GM12878 (cell line): ENCODE measurements around the gene NFKB2. TPM values are rescaled to one million over a fixed set of nuclear protein-coding genes. Genes with fewer than 3 reads are reported as not detected.

ENCODE experiments used
- ATAC-seq: fragments of 200-7000 bp; cut with Tn5 transposase; 3 replicates; pipeline ENCODE4 v1.9.1; 2020; ENCODE audit warnings: mild to moderate bottlenecking, moderate library complexity
- BruUV-seq: library from RNA; stranded (reverse); fragments of 400-500 nt; replicated peaks from 2 replicates; lab custom pipeline; 2021; lab: Mats Ljungman, UMichigan
- CTCF ChIA-PET: fragments of 300-600 bp; sonication (Branson Sonifier 250); formaldehyde crosslinking; extraction: SDS; loops from one replicate; lab custom pipeline; 2021; ENCODE audit warnings: inconsistent platforms; lab: Yijun Ruan, JAX
- POLR2A ChIA-PET: fragments of 350-600 bp; formaldehyde crosslinking; extraction: SDS; loops from one replicate; lab custom pipeline; 2021; ENCODE audit warnings: inconsistent platforms; lab: Charles Lee
- RAD21 ChIA-PET: fragments of 300-600 bp; sonication (Branson Sonifier 250); formaldehyde crosslinking; loops from one replicate; lab custom pipeline; 2023; ENCODE audit warnings: antibody characterized with exemption; ENCODE audit not compliant: unreplicated experiment; lab: Charles Lee
- SMC1A ChIA-PET: fragments of 300-600 bp; sonication (Branson Sonifier 250); formaldehyde crosslinking; loops from one replicate; lab custom pipeline; 2023; ENCODE audit not compliant: unreplicated experiment, uncharacterized antibody; lab: Charles Lee
- DNase-seq: peaks from one replicate; pipeline ENCODE4 v3.0.0-alpha.2; 2011; ENCODE audit warnings: low read depth, low spot score
- FAIRE-seq: peaks from 3 replicates; lab custom pipeline; 2011; peaks lifted over from hg19 to GRCh38; lab: Jason Lieb, UNC
- H2AFZ ChIP-seq: 2 replicates; pipeline ENCODE4 v1.6.0; 2011; ENCODE audit warnings: low read depth, low read length, control low read depth; ENCODE audit not compliant: control insufficient read depth
- H3K27ac ChIP-seq: 2 replicates; pipeline ENCODE4 v1.5.1; 2011; ENCODE audit warnings: control low read depth; ENCODE audit not compliant: control insufficient read depth, insufficient read depth
- H3K27me3 ChIP-seq, 2 experiments: replicated peaks in 1 of 2; 2 replicates each; pipeline versions ENCODE4 v1.6.0 to v1.6.1; 2011; ENCODE audit warnings: low read length in 1 of 2; ENCODE audit not compliant: control insufficient read depth in 2 of 2, insufficient read depth in 2 of 2
- H3K36me3 ChIP-seq, 2 experiments: 2 replicates each; pipeline ENCODE4 v1.5.1; 2011; ENCODE audit warnings: low read length in 1 of 2; ENCODE audit not compliant: control insufficient read depth in 2 of 2, insufficient read depth in 2 of 2
- H3K4me1 ChIP-seq: 2 replicates; pipeline ENCODE4 v1.6.1; 2011; ENCODE audit warnings: mild to moderate bottlenecking, low read length, moderate library complexity, mixed read lengths; ENCODE audit not compliant: control insufficient read depth, insufficient read depth
- H3K4me2 ChIP-seq: 2 replicates; pipeline ENCODE4 v1.6.0; 2011; ENCODE audit warnings: control low read depth; ENCODE audit not compliant: control insufficient read depth, insufficient read depth
- H3K4me3 ChIP-seq: fragments of 200-600 bp; sonication (generic); 2 replicates; pipeline ENCODE4 v1.5.1; 2016
- H3K79me2 ChIP-seq: 2 replicates; pipeline ENCODE4 v1.6.0; 2011; ENCODE audit warnings: low read length; ENCODE audit not compliant: control insufficient read depth, insufficient read depth
- H3K9ac ChIP-seq: 2 replicates; pipeline ENCODE4 v1.8.0; 2011; ENCODE audit warnings: low read length, control low read depth, mixed read lengths; ENCODE audit not compliant: control insufficient read depth, insufficient read depth
- H3K9me3 ChIP-seq: replicated peaks from 3 replicates; pipeline ENCODE4 v1.5.1; 2011; ENCODE audit warnings: mild to moderate bottlenecking, low read length; ENCODE audit not compliant: control insufficient read depth, insufficient read depth
- H4K20me1 ChIP-seq: 2 replicates; pipeline ENCODE4 v1.6.0; 2011; ENCODE audit not compliant: control insufficient read depth, insufficient read depth
- BMI1 ChIP-seq: fragments of 450-650 bp; IDR thresholded peaks from 2 replicates; pipeline ENCODE4 v1.6.1; 2016; ENCODE audit warnings: mild to moderate bottlenecking, moderate library complexity, borderline replicate concordance
- HDAC6 ChIP-seq: fragments of 200-600 bp; sonication (generic); IDR thresholded peaks from one replicate; pipeline ENCODE4 v1.8.0; 2017; ENCODE audit warnings: antibody characterized with exemption; ENCODE audit not compliant: unreplicated experiment
- POLR2AphosphoS5 ChIP-seq: IDR thresholded peaks from 2 replicates; pipeline ENCODE4 v1.6.1; 2011; ENCODE audit warnings: mild to moderate bottlenecking, low read length, inconsistent platforms
- RELA ChIP-seq: fragments of 450-650 bp; IDR thresholded peaks from 2 replicates; pipeline ENCODE4 v1.8.0; 2014; ENCODE audit warnings: borderline replicate concordance; ENCODE audit not compliant: partially characterized antibody
- WGBS: methylation state at CpG from one replicate; pipeline ENCODE4 v1.1.6; 2016; ENCODE audit warnings: low lambda C conversion rate; ENCODE audit not compliant: insufficient replicate concordance, insufficient coverage; ENCODE audit errors: missing lambda C conversion rate; 5-methylcytosine and 5-hydroxymethylcytosine counted together
- in situ Hi-C: fragments of 300-500 bp; cut with MboI; formaldehyde crosslinking; loops from 9 replicates; pipeline ENCODE4 v1.14.3; 2018; ENCODE audit warnings: mixed read lengths
- intact Hi-C: fragments of 100-400 bp; cut with micrococcal nuclease; formaldehyde crosslinking; loops from one replicate; pipeline ENCODE4 v1.14.2; 2022; ENCODE audit not compliant: unreplicated experiment
- polyA plus RNA-seq, 11 experiments: library from polyadenylated mRNA; depleted of rRNA in 4 of 11; unstranded in 6 of 11; stranded (reverse) in 5 of 11; fragments of >200 nt; fragmentation: Nextera tagmentation in 4 of 11; fragmentation: Illumina TruSeq in 1 of 11; extraction: Ambion mirVana in 4 of 11; extraction: Trizol in 1 of 11; gene quantifications; 1 replicate in 1 of 11; 2 replicates in 10 of 11; pipeline versions ENCODE4 v1.2.1 to v1.2.3, GENCODE V29; 2011 to 2016; ENCODE audit warnings: inconsistent platforms in 2 of 11, missing spikeins in 2 of 11, low read depth in 1 of 11
- total RNA-seq, 4 experiments: library from RNA; depleted of rRNA in 3 of 4; stranded (reverse); fragments of >200 nt in 3 of 4; fragmentation: Illumina TruSeq in 1 of 4; extraction: Trizol in 1 of 4; gene quantifications; 2 replicates each; pipeline versions ENCODE4 v1.2.1 to v1.2.3, GENCODE V29; 2013 to 2021
- TF ChIP-seq, protein P1 (sequence below): IDR thresholded peaks from 2 replicates; pipeline ENCODE4 v1.6.1; 2012; ENCODE audit warnings: low read depth, low read length, improper control_type of control experiment
- TF ChIP-seq, protein P2 (sequence below): fragments of 450-650 bp; formaldehyde crosslinking; IDR thresholded peaks from 2 replicates; pipeline ENCODE4 v1.4.0; 2020; ENCODE audit warnings: mild to moderate bottlenecking, moderate library complexity

Gene NFKB2
- total and polyA plus RNA-seq, 10 of the 15 experiments (the other 5 are each of a cell fraction or from before 2014, with no cell fraction given): 0.56 to 144 (median 49.4) TPM

DNA sequence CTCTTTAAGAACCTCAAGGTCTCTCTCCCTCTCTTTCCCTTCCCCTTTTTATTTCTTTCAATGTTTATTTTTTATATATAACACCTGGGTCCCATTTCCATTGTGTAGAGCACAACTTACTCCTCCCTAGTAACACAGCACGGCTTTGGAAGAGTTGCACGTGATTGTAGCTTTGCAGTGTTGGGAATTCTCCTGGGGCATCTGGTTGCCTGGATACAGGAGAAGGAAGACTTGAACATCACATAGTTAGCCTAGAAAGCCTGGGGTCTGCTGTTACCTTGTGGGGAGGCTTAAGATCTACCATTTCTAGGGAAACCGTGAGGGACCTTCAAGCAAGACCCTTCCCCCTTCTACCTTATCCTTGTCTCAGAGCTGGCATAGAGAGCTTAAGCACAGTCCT is 41.1 kb upstream of the NFKB2 start:
- TF ChIP-seq HDAC6: no peak
- TF ChIP-seq, protein P1, sequence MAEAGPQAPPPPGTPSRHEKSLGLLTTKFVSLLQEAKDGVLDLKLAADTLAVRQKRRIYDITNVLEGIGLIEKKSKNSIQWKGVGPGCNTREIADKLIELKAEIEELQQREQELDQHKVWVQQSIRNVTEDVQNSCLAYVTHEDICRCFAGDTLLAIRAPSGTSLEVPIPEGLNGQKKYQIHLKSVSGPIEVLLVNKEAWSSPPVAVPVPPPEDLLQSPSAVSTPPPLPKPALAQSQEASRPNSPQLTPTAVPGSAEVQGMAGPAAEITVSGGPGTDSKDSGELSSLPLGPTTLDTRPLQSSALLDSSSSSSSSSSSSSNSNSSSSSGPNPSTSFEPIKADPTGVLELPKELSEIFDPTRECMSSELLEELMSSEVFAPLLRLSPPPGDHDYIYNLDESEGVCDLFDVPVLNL: no peak
- TF ChIP-seq RELA: no peak
- no peak for TF ChIP-seq POLR2AphosphoS5
- TF ChIP-seq BMI1: no peak
- TF ChIP-seq, protein P2, sequence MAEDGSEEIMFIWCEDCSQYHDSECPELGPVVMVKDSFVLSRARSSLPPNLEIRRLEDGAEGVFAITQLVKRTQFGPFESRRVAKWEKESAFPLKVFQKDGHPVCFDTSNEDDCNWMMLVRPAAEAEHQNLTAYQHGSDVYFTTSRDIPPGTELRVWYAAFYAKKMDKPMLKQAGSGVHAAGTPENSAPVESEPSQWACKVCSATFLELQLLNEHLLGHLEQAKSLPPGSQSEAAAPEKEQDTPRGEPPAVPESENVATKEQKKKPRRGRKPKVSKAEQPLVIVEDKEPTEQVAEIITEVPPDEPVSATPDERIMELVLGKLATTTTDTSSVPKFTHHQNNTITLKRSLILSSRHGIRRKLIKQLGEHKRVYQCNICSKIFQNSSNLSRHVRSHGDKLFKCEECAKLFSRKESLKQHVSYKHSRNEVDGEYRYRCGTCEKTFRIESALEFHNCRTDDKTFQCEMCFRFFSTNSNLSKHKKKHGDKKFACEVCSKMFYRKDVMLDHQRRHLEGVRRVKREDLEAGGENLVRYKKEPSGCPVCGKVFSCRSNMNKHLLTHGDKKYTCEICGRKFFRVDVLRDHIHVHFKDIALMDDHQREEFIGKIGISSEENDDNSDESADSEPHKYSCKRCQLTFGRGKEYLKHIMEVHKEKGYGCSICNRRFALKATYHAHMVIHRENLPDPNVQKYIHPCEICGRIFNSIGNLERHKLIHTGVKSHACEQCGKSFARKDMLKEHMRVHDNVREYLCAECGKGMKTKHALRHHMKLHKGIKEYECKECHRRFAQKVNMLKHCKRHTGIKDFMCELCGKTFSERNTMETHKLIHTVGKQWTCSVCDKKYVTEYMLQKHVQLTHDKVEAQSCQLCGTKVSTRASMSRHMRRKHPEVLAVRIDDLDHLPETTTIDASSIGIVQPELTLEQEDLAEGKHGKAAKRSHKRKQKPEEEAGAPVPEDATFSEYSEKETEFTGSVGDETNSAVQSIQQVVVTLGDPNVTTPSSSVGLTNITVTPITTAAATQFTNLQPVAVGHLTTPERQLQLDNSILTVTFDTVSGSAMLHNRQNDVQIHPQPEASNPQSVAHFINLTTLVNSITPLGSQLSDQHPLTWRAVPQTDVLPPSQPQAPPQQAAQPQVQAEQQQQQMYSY: no peak
- WGBS: 93% methylated on average over 3 of the region's 3 CpGs
- Histone ChIP-seq H3K4me3 (no peak overlapping the region), H3K9me3 (no peaks in the 10 kb centered on the region), H3K27me3 (no peaks in the 10 kb centered on the region), H3K9ac (no peak overlapping the region), H3K79me2 (no peaks in the 10 kb centered on the region), H3K27ac (no peak overlapping the region), H4K20me1 (peaks cover 3% of the 10 kb centered on the region; the same call in 1 of the 2 replicates), H3K4me1 (no peaks in the 10 kb centered on the region), H2AFZ (no peak overlapping the region), H3K4me2 (no peak overlapping the region), H3K36me3 (peaks cover 26 to 34% of the 10 kb centered on the region in 2 experiments)
- DNase-seq (no peak), ATAC-seq (no peak), FAIRE-seq (no peak)
- intact Hi-C loops: no loop called here
- ChIA-PET POLR2A (interaction anchor here (0.5 to 1.2 kb wide), 3 partner anchors 10 to 104 kb away, joined by 4 to 5 read pairs (median 4); no protein-coding TSS in a partner anchor), CTCF (interaction anchor here (1.0 to 21.7 kb wide), 11 partner anchors 10 to 187 kb away, joined by 3 to 632 read pairs (median 5); partner anchors contain the start of gene ELOVL3), SMC1A (interaction anchor here (0.7 to 12.0 kb wide), 3 partner anchors 56 to 124 kb away, joined by 3 to 231 read pairs (median 3); partner anchors contain the start of gene ELOVL3), RAD21 (interaction anchor here (1.1 to 10.2 kb wide), 4 partner anchors 30 to 186 kb away, joined by 3 to 256 read pairs (median 28); partner anchors contain the start of gene ELOVL3)
- in situ Hi-C loops: loop anchor here (5.0 kb wide), 1 partner anchor 127 kb away; the partner anchor contains the start of gene ELOVL3
- no TSS peak for BruUV-seq
